Measurements from ENCODE around the gene SLC9A9. TPM values are rescaled to one million over a fixed set of nuclear protein-coding genes. Genes with fewer than 3 reads are reported as not detected.

Gene SLC9A9
- polyA plus RNA-seq, 1 experiment = 13.4 TPM

- Histone ChIP-seq H3K27me3 (ENCODE audit: control insufficient read depth, insufficient read depth, low read length) (no peaks in the 10 kb centered on the region), H3K4me3 (ENCODE audit: low read depth, low read length) (no peak overlapping the region), H3K9me3 (ENCODE audit: control insufficient read depth, insufficient read depth, low read length) (no peaks in the 10 kb centered on the region), H3K27ac (ENCODE audit: low read depth, low read length) (no peak overlapping the region)
- ChIA-PET CTCF (interaction anchor here (2.3 kb wide), 1 partner anchor 26 kb away, joined by 9 read pairs; no protein-coding TSS in a partner anchor), POLR2A (no interaction called here)
- TF ChIP-seq, protein P1, sequence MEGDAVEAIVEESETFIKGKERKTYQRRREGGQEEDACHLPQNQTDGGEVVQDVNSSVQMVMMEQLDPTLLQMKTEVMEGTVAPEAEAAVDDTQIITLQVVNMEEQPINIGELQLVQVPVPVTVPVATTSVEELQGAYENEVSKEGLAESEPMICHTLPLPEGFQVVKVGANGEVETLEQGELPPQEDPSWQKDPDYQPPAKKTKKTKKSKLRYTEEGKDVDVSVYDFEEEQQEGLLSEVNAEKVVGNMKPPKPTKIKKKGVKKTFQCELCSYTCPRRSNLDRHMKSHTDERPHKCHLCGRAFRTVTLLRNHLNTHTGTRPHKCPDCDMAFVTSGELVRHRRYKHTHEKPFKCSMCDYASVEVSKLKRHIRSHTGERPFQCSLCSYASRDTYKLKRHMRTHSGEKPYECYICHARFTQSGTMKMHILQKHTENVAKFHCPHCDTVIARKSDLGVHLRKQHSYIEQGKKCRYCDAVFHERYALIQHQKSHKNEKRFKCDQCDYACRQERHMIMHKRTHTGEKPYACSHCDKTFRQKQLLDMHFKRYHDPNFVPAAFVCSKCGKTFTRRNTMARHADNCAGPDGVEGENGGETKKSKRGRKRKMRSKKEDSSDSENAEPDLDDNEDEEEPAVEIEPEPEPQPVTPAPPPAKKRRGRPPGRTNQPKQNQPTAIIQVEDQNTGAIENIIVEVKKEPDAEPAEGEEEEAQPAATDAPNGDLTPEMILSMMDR (IDR thresholded peaks at IDR 0.05; ENCODE audit: low read depth, low read length) = no peak
- DNase-seq (ENCODE audit: low read depth, low spot score) = no peak
These were observed 200.1 kb downstream of the SLC9A9 start for GRCh38 chr3:143648218-143648617.

DNA sequence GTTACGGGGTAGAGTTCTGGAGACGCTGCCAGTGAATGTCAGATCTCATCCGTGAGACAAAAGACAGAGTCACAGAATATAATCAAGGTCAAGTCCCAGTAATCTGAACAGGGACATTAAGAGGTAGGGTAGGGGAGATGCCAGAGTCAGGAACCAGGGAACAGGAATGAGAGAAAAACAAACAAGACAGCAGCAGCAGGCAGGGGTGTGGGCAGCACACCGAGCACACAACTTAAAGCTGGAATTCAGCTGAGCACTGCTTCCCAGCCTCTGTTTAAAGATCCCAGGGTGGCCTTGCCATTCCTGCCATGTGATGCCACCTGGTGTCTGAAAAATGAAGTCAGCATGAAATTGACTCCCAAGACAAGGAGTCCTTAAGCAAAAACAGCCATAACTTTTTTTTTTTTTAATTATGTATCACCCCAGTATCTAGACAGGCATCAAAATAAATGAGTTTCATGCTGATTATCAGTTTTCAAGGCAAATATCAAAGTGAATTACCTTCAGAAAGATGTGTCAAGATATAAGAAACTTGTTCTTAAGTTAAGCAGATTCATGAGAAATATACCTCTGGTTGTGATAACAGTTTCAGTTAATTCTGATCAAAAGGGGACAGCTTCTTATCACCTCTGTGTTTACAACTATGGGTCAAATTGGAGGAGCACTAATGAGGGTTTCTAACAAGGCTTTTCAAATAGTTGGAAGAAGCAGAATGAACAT lies 203.7 kb downstream of the SLC9A9 start:
- DNase-seq (ENCODE audit: low read depth, low spot score) = peak; percentile 10
- TF ChIP-seq, protein P1 (IDR thresholded peaks at IDR 0.05; ENCODE audit: low read depth, low read length) = peak; percentile 53
- ChIA-PET POLR2A (no interaction called here), CTCF (interaction anchor here (0.6 to 4.1 kb wide), 8 partner anchors 10 to 612 kb away, joined by 3 to 18 read pairs (median 4); partner anchors contain the start of gene CHST2)
- Histone ChIP-seq H3K9me3 (ENCODE audit: control insufficient read depth, insufficient read depth, low read length) (no peaks in the 10 kb centered on the region), H3K27me3 (ENCODE audit: control insufficient read depth, insufficient read depth, low read length) (no peaks in the 10 kb centered on the region), H3K4me3 (ENCODE audit: low read depth, low read length) (no peak overlapping the region), H3K27ac (ENCODE audit: low read depth, low read length) (no peak overlapping the region)

DNA sequence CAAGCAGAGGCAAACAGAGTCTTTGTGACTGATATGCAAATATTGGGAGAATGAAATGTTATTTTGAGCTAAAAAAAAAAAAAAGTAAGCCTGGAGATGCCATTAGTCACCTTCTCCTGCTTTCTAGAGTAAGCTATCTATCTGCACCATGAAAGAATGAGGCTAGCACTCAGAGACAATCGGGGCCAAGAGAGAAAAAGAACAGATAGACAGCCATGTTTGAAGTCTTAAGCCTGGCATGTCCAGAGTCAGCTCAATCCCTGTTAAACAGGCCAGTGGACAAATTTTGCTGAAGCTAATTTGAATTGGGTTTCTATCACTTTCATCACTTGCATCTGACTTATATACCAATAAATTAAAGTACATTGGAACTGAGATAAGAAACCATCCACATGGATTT lies 204.4 kb downstream of the SLC9A9 start:
- Histone ChIP-seq H3K4me3 (ENCODE audit: low read depth, low read length) (no peak overlapping the region), H3K27ac (ENCODE audit: low read depth, low read length) (no peak overlapping the region), H3K27me3 (ENCODE audit: control insufficient read depth, insufficient read depth, low read length) (no peaks in the 10 kb centered on the region), H3K9me3 (ENCODE audit: control insufficient read depth, insufficient read depth, low read length) (no peaks in the 10 kb centered on the region)
- ChIA-PET POLR2A (no interaction called here), CTCF (interaction anchor here (0.7 to 4.1 kb wide), 6 partner anchors 30 to 612 kb away, joined by 3 to 18 read pairs (median 4); no protein-coding TSS in a partner anchor)
- TF ChIP-seq, protein P1 (IDR thresholded peaks at IDR 0.05; ENCODE audit: low read depth, low read length) = no peak
- no peak for DNase-seq (ENCODE audit: low read depth, low spot score)

GRCh38 chr3:143640774-143641173 lies 207.5 kb downstream of the SLC9A9 start:
- no peak for DNase-seq (ENCODE audit: low read depth, low spot score)
- TF ChIP-seq, protein P1 (IDR thresholded peaks at IDR 0.05; ENCODE audit: low read depth, low read length) = no peak
- H3K4me3 ChIP-seq (ENCODE audit: low read depth, low read length) = no peak overlapping the region
- POLR2A ChIA-PET = no interaction called here
- H3K27ac ChIP-seq (ENCODE audit: low read depth, low read length) = no peak overlapping the region
- CTCF ChIA-PET = no interaction called here
- H3K27me3 ChIP-seq (ENCODE audit: control insufficient read depth, insufficient read depth, low read length) = no peaks in the 10 kb centered on the region
- H3K9me3 ChIP-seq (ENCODE audit: control insufficient read depth, insufficient read depth, low read length) = no peaks in the 10 kb centered on the region

DNA sequence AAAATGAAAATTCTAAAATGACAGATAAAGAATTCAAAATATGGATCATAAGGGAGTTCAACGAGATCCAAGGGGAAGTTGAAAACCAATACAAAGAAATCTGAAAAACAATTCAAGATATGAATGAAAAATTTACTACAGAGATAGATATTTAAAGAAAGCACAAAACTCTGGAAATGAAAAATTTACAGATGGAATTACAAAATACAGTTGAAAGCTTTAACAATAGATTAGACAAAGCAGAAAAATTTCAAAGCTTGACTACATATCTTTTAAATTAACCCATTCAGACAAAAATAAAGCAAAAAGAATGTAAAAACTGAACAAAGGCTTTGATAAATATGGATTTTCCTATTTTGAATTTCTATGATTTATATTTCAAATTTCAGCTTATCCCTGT lies 211.1 kb downstream of the SLC9A9 start:
- POLR2A ChIA-PET = no interaction called here
- Histone ChIP-seq H3K27ac (ENCODE audit: low read depth, low read length) (no peak overlapping the region), H3K9me3 (ENCODE audit: control insufficient read depth, insufficient read depth, low read length) (no peaks in the 10 kb centered on the region), H3K27me3 (ENCODE audit: control insufficient read depth, insufficient read depth, low read length) (no peaks in the 10 kb centered on the region), H3K4me3 (ENCODE audit: low read depth, low read length) (no peak overlapping the region)
- no peak for DNase-seq (ENCODE audit: low read depth, low spot score)
- TF ChIP-seq, protein P1 (IDR thresholded peaks at IDR 0.05; ENCODE audit: low read depth, low read length) = no peak
- CTCF ChIA-PET = no interaction called here

Data from AG04450 (cell line).